ENCODE measurements around the gene ADM5.
"Not testable (repeated sequence)": the region's sequence is repeated elsewhere in the genome, so short reads cannot be mapped to it uniquely, and the experiment has no call there.

The ADM5 gene

DNA sequence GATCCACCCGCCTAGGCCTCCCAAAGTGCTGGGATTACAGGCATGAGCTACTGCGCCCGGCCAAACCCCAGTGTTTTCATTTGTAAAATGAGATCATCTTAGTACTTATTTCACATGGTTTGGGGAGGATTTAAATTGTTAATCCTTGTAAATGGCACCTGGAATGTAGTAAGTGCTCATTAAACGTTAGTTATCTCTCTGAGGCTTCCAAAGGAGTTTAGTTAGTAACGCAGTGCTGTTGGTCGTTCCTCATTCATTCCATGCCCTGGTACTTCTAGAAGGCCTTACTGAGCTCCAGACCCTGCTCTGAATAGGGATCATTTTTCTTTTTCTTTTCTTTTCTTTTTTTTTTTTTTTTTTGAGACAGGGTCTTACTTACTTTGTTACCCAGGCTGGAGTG lies 6.7 kb downstream of the ADM5 start:
- Mint-ChIP-seq H3K27ac (no peak overlapping the region), H3K9me3 (no peaks in the 10 kb centered on the region), H3K4me1 (ENCODE audit: low read depth) (peaks cover 4% of the 10 kb centered on the region), H3K36me3 (ENCODE audit: low read depth) (no peaks in the 10 kb centered on the region), H3K4me3 (no peak overlapping the region), H3K27me3 (peaks cover 7% of the 10 kb centered on the region)
- DNase-seq: no peak

DNA sequence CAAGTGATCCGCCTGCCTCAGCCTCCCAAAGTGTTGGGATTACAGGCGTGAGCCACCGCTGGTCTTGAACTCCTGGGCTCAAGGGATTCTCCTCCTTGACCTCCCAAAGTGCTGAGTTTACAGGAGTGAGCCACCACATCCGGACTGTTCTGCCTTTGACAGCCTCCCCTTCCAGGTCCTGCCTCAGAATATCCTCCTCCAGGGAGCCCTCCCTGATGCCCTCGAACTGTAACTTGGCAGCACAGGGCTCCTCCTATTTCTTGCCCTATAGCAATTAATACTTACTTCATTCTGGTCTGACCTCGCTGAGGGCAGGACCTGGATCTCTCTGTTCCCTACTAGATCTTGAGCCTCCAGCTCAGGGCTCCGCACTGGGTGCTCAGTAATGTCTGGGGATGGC lies 7.5 kb downstream of the ADM5 start:
- Mint-ChIP-seq H3K4me1 (ENCODE audit: low read depth) (no peaks in the 10 kb centered on the region), H3K27ac (no peak overlapping the region), H3K4me3 (no peak overlapping the region), H3K36me3 (ENCODE audit: low read depth) (no peaks in the 10 kb centered on the region), H3K27me3 (peaks cover 7% of the 10 kb centered on the region), H3K9me3 (no peaks in the 10 kb centered on the region)
- DNase-seq: no peak

DNA sequence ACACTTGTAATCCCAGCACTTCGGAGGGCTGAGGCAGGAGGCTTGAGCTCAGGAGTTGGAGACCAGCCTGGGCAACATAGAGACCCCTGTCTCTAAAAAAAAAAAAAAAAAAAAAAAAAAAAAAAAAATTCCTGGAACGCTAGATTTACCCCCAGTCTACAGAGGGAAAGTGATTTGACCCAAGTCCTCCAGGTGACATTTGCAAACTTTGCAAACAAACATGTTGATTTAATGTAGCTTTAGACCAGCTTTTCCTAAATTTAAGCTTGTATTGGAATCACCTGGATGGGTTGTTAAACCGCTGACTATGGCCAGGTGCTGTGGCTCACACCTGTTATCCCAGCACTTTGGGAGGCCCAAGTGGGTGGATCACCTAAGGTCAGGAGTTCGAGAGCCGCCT lies 10.0 kb downstream of the ADM5 start:
- Mint-ChIP-seq H3K4me1 (ENCODE audit: low read depth) (no peaks in the 10 kb centered on the region), H3K27ac (no peak overlapping the region), H3K36me3 (ENCODE audit: low read depth) (no peaks in the 10 kb centered on the region), H3K4me3 (no peak overlapping the region), H3K9me3 (no peaks in the 10 kb centered on the region), H3K27me3 (no peaks in the 10 kb centered on the region)
- DNase-seq: no peak

DNA sequence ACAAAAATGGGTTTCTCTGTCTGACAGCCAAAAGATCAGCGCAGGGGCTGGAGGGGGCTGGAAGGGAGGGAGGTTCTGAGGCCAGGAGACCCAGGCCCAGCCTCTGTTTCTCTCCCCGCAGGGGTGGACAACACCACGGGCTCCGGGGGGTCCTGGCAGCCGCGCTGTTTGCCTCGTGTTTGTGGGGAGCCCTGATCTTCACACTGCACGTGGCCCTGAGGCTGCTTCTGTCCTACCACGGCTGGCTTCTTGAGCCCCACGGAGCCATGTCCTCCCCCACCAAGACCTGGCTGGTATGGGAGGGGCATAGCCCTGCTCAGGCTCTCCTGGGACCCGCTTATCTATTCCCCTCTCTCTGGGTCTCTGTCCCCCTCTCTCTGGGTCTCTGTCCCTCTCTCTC lies 11.2 kb downstream of the ADM5 start:
- DNase-seq: no peak
- Mint-ChIP-seq H3K36me3 (ENCODE audit: low read depth) (no peaks in the 10 kb centered on the region), H3K27ac (no peak overlapping the region), H3K27me3 (no peaks in the 10 kb centered on the region), H3K4me3 (no peak overlapping the region), H3K9me3 (no peaks in the 10 kb centered on the region), H3K4me1 (ENCODE audit: low read depth) (no peaks in the 10 kb centered on the region)

DNA sequence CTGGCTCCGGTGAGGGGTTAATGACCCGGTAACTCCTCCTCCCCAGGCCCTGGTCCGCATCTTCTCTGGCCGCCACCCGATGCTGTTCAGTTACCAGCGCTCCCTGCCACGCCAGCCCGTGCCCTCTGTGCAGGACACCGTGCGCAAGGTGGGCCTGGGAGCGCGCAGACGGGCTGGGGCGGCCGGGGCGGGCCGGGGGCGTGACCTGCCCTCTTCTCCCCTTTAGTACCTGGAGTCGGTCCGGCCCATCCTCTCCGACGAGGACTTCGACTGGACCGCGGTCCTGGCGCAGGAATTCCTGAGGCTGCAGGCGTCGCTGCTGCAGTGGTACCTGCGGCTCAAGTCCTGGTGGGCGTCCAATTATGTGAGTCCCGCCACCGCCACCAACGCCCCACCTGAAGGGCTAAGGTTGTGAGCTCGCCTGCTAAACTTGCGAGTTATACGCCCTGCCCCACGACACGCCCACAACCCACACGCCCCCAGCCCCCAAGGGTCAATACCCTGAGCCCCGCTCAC lies 11.9 kb downstream of the ADM5 start:
- Mint-ChIP-seq H3K36me3 (ENCODE audit: low read depth) (no peaks in the 10 kb centered on the region), H3K9me3 (no peaks in the 10 kb centered on the region), H3K27me3 (no peaks in the 10 kb centered on the region), H3K4me3 (no peak overlapping the region), H3K4me1 (ENCODE audit: low read depth) (no peaks in the 10 kb centered on the region), H3K27ac (no peak overlapping the region)
- DNase-seq: no peak

DNA sequence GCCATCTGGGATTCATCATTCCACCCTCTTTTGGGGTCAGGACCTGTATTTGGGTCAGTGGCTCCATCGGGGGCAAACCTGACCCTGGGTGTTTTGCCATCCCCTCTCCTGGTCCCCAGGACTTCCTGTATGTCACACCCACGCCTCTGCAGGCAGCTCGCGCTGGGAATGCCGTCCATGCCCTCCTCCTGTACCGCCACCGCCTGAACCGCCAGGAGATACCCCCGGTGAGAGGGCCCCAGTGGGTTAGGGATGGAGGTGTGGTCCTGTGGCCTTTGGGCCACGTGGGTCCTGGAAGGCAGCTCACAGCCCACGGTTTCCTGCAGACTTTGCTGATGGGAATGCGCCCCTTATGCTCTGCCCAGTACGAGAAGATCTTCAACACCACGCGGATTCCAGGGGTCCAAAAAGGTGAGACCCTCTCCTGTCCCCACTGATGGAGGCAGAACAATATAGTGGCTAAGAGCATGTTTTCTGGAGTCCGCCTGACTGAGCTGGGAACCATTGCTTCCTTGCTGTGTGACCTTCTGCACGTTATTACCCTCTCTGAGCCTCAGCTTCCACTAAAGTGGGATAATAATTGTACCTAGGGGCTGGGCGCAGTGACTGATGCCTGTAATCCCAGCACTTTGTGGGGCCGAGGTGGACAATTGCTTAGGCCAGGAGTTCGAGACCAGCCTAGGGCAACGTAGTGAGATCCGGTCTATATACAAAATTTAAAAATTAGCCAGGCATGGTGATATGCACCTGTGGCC lies 15.7 kb downstream of the ADM5 start:
- Mint-ChIP-seq H3K4me3 (no peak overlapping the region), H3K27ac (no peak overlapping the region), H3K27me3 (no peaks in the 10 kb centered on the region), H3K9me3 (no peaks in the 10 kb centered on the region), H3K4me1 (ENCODE audit: low read depth) (no peaks in the 10 kb centered on the region), H3K36me3 (ENCODE audit: low read depth) (no peaks in the 10 kb centered on the region)
- no peak for DNase-seq

DNA sequence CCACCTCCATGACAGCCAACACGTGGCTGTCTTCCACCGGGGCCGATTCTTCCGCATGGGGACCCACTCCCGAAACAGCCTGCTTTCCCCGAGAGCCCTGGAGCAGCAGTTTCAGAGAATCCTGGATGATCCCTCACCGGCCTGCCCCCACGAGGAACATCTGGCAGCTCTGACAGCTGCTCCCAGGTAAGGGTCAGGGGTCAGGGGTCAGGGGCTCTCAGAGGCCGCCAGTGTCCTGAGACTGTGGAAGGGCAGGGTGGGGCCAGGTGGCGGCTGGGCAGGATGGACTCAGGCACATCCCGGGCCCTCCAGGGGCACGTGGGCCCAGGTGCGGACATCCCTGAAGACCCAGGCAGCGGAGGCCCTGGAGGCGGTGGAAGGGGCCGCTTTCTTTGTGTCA lies 16.5 kb downstream of the ADM5 start:
- no peaks in the 10 kb centered on the region for H3K9me3 Mint-ChIP-seq
- H3K36me3 Mint-ChIP-seq (ENCODE audit: low read depth): no peaks in the 10 kb centered on the region

DNA sequence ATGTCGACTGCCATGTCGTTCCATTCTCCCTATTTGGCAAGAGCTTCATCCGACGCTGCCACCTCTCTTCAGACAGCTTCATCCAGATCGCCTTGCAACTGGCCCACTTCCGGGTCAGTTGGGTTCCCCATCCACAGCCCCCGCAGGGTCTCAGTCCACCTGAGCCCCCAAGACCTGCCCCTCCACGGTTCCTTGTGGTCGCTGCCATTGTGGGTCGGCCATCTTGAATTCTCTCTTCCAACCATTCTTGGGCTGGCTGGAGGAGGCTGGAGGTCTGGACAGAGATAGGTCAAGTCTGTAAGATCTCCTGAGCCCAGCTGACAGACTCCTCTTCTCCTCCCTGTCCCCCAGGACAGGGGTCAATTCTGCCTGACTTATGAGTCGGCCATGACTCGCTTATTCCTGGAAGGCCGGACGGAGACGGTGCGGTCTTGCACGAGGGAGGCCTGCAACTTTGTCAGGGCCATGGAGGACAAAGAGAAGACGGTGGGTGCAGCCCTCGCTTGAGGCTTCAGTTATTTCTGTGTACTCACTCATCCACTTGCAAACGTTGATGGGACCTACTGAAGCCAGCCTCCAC lies 21.1 kb downstream of the ADM5 start:
- Mint-ChIP-seq H3K27me3 (no peaks in the 10 kb centered on the region), H3K4me1 (ENCODE audit: low read depth) (no peaks in the 10 kb centered on the region), H3K4me3 (no peak overlapping the region), H3K36me3 (ENCODE audit: low read depth) (no peaks in the 10 kb centered on the region), H3K27ac (no peak overlapping the region), H3K9me3 (no peaks in the 10 kb centered on the region)
- DNase-seq: no peak

More for the DNA sequence above, 16.5 kb downstream of the ADM5 start:
- Mint-ChIP-seq H3K27ac (no peak overlapping the region), H3K27me3 (no peaks in the 10 kb centered on the region), H3K4me1 (ENCODE audit: low read depth) (no peaks in the 10 kb centered on the region), H3K4me3 (no peak overlapping the region)
- no peak for DNase-seq

DNA sequence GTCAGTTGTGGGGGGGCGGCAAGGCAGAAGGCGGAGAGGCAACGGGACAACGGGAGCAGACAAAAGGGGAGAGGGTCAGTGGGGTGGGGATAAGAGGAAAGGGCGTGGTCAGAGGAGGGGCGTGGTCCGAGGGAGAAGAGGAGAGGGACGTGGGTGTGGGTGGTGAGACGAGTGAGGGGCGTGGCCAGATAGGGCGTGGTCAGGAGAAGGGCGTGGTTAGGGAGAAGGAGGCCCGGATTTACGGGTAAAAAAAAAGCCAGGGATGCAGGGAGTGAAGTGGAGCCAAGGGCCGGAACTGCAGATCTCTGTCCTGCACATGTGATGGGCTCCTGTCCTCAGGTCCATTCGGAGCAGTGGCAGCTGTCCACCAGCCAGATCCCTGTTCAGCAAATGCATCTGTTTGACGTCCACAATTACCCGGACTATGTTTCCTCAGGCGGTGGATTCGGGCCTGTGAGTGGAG lies 23.0 kb downstream of the ADM5 start:
- H3K9me3 Mint-ChIP-seq: no peaks in the 10 kb centered on the region
- H3K4me1 Mint-ChIP-seq (ENCODE audit: low read depth): peaks cover 2% of the 10 kb centered on the region
- H3K4me3 Mint-ChIP-seq: no peak overlapping the region
- H3K27me3 Mint-ChIP-seq: no peaks in the 10 kb centered on the region
- no peak for DNase-seq
- no peak overlapping the region for H3K27ac Mint-ChIP-seq
- H3K36me3 Mint-ChIP-seq (ENCODE audit: low read depth): no peaks in the 10 kb centered on the region

DNA sequence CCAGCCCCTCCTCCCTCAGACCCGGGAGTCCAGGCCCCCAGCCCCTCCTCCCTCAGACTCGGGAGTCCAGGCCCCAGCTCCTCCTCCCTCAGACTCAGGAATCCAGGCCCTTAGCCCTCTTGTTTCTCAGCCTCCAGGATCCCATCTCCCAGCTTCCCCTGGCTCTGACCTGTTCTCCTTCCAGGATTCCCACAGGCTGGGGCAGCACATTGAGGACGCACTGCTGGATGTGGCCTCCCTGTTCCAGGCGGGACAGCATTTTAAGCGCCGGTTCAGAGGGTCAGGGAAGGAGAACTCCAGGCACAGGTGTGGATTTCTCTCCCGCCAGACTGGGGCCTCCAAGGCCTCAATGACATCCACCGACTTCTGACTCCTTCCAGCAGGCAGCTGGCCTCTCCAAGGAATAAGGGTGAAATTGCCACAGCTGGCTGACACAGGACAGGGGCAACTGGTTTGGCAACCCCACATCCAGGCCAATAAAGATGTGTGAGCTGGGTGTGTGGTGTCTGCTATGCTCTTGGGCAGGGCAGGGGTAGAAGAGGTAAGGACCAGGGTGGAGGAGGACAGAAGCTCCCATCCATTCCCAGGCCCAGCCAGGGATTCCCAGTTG lies 23.9 kb downstream of the ADM5 start:
- no peaks in the 10 kb centered on the region for H3K9me3 Mint-ChIP-seq
- H3K4me3 Mint-ChIP-seq: no peak overlapping the region
- no peak overlapping the region for H3K27ac Mint-ChIP-seq
- no peaks in the 10 kb centered on the region for H3K36me3 Mint-ChIP-seq (ENCODE audit: low read depth)
- peaks cover 8% of the 10 kb centered on the region for H3K4me1 Mint-ChIP-seq (ENCODE audit: low read depth)
- H3K27me3 Mint-ChIP-seq: no peaks in the 10 kb centered on the region
- no peak for DNase-seq

DNA sequence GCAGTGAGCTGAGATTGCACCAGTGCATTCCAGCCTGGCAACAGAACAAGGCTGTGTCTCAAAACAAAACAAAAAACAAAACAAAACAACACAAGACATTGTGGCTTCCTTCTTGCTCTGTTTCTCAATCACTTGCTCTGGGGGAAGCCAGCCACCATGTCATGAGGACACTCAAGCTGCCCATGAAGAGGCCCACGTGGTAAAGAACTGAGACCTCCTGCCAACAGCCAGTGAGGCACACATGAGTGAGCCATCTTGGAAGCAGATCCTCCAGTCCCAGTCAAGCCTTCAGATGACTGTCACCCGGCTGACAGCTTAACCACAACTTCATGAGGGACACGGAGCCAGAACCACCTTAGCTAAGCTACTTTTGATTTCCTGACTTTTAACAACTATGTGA lies 26.8 kb downstream of the ADM5 start:
- no peaks in the 10 kb centered on the region for H3K9me3 Mint-ChIP-seq

DNA sequence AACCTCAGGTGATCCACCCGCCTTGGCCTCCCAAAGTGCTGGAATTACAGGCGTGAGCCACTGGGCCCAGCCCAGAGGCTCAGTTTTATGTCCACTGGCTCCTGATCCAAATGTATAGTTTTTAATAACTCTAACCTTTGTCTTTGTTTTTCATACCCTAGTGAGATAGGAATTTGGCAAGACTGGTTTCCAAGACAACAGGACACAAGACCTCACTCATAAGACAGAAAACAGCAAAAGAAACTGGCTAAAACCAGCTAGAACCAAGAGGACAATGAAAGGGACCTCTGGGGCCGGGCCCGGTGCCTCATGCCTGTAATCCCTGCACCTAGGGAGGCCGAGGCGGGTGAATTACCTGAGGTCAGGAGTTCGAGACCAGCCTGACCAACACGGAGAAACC lies 29.1 kb downstream of the ADM5 start:
- DNase-seq: no peak
- Mint-ChIP-seq H3K4me1 (ENCODE audit: low read depth) (peaks cover 10% of the 10 kb centered on the region), H3K27me3 (no peaks in the 10 kb centered on the region), H3K27ac (peak overlapping the region; percentile 29), H3K36me3 (ENCODE audit: low read depth) (peaks cover 2% of the 10 kb centered on the region), H3K9me3 (no peaks in the 10 kb centered on the region), H3K4me3 (peak overlapping the region; percentile 16)

More for the DNA sequence above, 26.8 kb downstream of the ADM5 start:
- Mint-ChIP-seq H3K4me3 (no peak overlapping the region), H3K27ac (no peak overlapping the region), H3K27me3 (no peaks in the 10 kb centered on the region), H3K36me3 (ENCODE audit: low read depth) (no peaks in the 10 kb centered on the region), H3K4me1 (ENCODE audit: low read depth) (peaks cover 10% of the 10 kb centered on the region)
- DNase-seq: no peak

DNA sequence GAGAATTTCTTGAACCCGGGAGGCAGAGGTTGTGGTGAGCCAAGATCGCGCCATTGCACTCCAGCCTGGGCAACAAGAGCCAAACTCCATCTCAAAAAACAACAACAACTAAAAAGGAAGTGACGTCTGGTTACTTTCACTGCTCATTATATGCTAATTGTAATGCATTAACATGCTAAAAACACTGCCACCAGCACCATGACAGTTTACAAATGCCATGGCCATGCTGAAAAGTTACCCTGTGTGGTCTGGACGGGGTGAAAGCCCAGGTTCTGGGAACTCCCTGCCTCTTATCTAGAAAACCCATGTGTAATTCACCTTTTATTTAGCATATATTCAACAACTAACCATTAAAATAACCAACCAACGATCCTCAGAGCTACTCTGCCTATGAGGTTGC lies 29.6 kb downstream of the ADM5 start:
- Mint-ChIP-seq H3K4me1 (ENCODE audit: low read depth) (peaks cover 10% of the 10 kb centered on the region), H3K4me3 (no peak overlapping the region), H3K36me3 (ENCODE audit: low read depth) (peaks cover 2% of the 10 kb centered on the region), H3K9me3 (no peaks in the 10 kb centered on the region), H3K27me3 (no peaks in the 10 kb centered on the region), H3K27ac (no peak overlapping the region)
- DNase-seq: no peak

DNA sequence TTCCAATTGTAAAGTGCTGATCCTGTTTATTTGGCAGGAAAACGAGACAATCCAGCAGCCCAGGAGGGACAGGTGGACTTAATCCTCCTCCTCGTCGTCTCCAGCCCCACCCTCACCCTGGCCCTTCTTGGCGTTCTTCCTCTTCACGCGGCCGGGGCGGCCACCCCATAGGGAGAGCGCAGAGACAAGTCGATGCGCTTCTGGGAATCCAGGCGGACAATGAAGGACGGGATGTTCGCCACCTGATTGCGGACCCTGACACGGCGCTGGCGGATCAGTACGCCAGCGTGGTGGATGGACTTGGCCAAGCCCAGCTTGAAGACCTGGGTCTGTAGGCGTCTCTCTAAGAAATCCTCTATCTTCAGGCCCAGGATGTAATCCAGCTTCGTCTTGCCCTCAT lies 30.0 kb downstream of the ADM5 start:
- H3K9me3 Mint-ChIP-seq; DNase-seq; H3K27me3 Mint-ChIP-seq; H3K27ac Mint-ChIP-seq; H3K4me1 Mint-ChIP-seq (ENCODE audit: low read depth); H3K36me3 Mint-ChIP-seq (ENCODE audit: low read depth); H3K4me3 Mint-ChIP-seq: not testable (repeated sequence)
